Cardiac fibroblast (primary cell): ENCODE measurements around the gene AHNAK2.

Experiments used
- DNase-seq, 2 donors: peaks; one replicate each; pipeline versions ENCODE4 v3.0.0 to v3.0.0-alpha.2; 2010; ENCODE audit warnings: low read depth in 2 of 2
- H3K4me3 ChIP-seq, 2 donors: replicated peaks in 1 of 2; 1 replicate in 1 of 2; 2 replicates in 1 of 2; pipeline ENCODE4 v1.5.1; 2011; ENCODE audit warnings: low read depth in 2 of 2, low read length in 2 of 2, mild to moderate bottlenecking in 2 of 2, moderate library complexity in 1 of 2
- TF ChIP-seq, protein P1 (sequence below): IDR thresholded peaks from one replicate; pipeline ENCODE4 v1.5.1; 2011; ENCODE audit warnings: low read depth, mild to moderate bottlenecking, low read length, inconsistent platforms

The AHNAK2 gene

DNA sequence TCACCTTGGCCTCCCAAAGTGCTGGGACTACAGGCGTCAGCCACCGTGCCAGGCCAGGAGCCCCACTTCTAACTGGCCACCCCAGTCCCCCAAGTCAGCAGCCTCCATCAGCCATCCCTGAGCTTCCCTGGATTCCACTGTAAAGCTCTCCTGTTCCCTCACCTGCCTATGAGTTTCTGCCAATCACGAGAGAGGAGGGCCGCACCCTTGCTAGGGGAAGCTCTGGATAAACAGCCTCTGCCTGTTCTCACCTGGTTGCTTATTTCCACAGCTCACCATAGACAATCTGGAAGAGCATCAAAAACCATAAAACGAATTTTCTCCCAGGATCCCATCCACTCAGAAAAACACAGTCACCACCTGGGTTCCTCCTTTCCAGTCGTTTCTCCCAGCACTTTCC, 37.7 kb upstream of the AHNAK2 start:
- H3K4me3 ChIP-seq, result no peak overlapping the region
- DNase-seq, result no peak
- TF ChIP-seq, protein P1, sequence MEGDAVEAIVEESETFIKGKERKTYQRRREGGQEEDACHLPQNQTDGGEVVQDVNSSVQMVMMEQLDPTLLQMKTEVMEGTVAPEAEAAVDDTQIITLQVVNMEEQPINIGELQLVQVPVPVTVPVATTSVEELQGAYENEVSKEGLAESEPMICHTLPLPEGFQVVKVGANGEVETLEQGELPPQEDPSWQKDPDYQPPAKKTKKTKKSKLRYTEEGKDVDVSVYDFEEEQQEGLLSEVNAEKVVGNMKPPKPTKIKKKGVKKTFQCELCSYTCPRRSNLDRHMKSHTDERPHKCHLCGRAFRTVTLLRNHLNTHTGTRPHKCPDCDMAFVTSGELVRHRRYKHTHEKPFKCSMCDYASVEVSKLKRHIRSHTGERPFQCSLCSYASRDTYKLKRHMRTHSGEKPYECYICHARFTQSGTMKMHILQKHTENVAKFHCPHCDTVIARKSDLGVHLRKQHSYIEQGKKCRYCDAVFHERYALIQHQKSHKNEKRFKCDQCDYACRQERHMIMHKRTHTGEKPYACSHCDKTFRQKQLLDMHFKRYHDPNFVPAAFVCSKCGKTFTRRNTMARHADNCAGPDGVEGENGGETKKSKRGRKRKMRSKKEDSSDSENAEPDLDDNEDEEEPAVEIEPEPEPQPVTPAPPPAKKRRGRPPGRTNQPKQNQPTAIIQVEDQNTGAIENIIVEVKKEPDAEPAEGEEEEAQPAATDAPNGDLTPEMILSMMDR, result no peak

DNA sequence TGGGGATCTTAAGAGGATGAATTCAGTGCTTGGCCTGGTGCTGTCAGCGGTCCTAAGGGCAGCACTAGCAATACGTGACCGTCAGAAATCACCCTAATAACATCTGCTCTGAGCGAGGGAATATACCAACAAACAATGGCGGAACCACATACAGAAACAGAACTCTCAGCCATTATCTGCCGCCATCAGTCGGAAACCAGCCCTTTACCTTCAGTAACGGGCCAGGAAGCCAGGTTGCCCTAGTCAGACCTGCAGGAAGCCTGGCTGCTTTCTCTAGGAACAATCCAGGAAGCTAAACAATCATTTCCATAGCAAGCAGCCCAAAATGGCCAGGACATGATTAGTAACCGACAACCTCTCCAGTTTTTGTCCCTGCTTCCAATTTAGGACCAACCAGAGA, 37.1 kb upstream of the AHNAK2 start:
- no peak for DNase-seq
- no peak overlapping the region for H3K4me3 ChIP-seq
- TF ChIP-seq, protein P1, result no peak

DNA sequence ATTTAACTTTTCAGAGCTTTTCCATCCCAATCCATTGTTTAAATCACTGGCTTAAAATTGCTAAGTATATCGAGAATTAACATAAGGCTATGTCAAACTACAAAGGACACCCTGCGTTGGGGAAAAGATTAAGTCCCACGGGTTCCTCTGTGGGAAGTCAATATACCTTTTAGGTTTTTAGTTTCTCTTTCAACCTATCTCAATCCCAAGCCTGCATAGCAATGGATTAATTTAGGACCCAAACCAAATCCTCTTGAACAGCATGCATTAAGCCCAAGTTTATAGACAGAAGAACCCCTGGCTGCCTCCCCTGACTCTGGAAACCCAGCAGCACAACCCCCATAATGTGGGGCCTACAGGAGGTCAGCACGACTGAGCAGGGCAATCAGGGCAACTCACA, 36.5 kb upstream of the AHNAK2 start:
- TF ChIP-seq, protein P1, result no peak
- H3K4me3 ChIP-seq, result no peak overlapping the region
- no peak for DNase-seq

DNA sequence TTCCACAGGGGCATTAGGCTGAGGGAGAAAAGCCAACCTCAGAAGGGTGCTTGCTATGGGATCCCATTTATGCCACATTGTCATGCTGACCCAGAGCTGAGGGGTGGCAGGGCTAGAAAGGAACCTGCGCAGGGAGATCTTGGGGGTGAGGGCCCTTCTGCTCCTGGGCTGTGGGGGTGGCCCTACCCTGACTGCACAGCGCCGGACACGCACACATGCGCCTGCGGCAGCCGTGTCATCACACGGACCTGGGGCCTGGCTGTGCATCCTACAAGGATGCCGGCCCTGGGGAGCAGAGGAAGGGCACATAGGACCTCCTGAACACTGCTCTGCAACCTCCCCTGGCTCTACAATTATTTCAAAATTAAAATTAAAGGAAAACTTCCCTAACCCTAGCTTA, 35.9 kb upstream of the AHNAK2 start:
- no peak for DNase-seq
- TF ChIP-seq, protein P1, result no peak
- no peak overlapping the region for H3K4me3 ChIP-seq

DNA sequence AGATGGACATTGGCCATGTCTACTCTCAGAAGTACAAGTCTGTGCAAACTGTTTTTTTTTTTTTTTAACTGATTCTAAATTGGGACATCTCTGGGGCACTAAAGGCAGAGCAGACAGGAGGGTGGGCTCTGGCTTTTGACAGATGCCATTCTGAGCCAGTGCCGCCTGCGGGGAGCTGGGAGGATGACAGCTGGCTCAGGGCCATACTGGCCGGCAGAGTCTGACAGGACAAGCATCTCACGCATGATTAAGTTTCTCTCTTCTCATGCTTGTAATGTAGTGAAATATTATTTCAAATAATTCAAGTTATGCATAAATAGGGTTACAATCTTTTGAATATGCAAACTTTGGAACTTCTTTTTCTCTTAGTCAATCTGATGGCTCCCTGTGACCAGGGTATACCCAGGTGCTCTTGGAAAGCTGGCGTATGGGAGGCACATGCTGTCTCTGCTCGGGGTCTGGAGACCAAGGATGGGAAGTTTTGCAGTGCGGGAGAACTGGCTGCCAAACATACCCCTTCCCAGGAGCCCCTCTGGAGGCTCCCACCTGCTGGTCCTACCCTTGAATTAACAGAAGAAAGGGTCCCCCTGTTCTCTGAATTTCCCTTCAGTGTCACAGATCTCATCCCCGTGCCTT, 35.1 kb upstream of the AHNAK2 start:
- TF ChIP-seq, protein P1, result peak; percentile 4
- H3K4me3 ChIP-seq, result no peak overlapping the region
- DNase-seq, result no peak

DNA sequence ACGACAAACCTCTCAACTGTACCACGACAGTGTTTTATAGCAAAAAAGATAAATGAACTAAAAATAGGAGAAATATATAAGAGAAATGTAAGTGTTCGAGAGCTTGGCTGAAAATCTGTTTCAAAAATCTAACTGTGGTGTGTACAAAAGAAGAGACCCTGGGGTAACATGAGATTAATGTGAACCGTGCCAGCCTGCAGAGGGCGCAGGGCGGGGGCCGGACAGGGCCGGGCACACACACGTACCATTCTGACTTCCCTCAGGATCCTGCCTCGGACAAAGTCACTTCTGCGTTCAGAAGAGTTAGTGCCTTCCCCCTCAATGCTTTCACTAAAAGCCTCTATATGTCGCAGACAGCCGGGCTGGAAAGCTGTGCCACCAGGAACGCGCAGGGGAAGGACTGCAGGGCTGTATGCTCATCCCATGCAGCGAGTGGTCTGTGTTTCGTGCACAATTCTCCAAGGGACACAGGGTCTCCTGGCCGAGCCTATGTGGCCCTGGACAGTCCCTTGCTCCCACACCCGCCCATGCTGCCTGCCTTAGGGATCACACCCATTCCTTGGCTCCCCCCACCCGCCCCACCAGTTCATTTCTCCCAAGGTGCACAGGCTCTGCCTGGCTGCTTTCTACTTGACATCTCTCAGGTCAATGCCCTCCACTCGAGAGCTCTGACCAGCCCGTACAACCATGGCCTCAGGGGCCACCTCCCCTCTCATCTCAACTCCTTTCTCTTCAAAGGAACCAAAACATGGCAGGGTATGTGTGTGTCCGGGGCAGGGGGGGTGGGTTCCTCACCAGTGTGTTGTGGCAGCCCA, 34.2 kb upstream of the AHNAK2 start:
- no peak for DNase-seq
- no peak overlapping the region for H3K4me3 ChIP-seq
- TF ChIP-seq, protein P1, result peak; percentile 12
